GM12878 (cell line): ENCODE data around the gene LIMCH1. TPM values are rescaled to one million over a fixed set of nuclear protein-coding genes. Genes with fewer than 3 reads are reported as not detected.

Experiments
- ATAC-seq: fragments of 200-7000 bp; cut with Tn5 transposase; 3 replicates; pipeline ENCODE4 v1.9.1; 2020; ENCODE audit warnings: mild to moderate bottlenecking, moderate library complexity
- BruUV-seq: library from RNA; stranded (reverse); fragments of 400-500 nt; replicated peaks from 2 replicates; lab custom pipeline; 2021; lab: Mats Ljungman, UMichigan
- CTCF ChIA-PET: fragments of 300-600 bp; sonication (Branson Sonifier 250); formaldehyde crosslinking; extraction: SDS; loops from one replicate; lab custom pipeline; 2021; ENCODE audit warnings: inconsistent platforms; lab: Yijun Ruan, JAX
- POLR2A ChIA-PET: fragments of 350-600 bp; formaldehyde crosslinking; extraction: SDS; loops from one replicate; lab custom pipeline; 2021; ENCODE audit warnings: inconsistent platforms; lab: Charles Lee
- RAD21 ChIA-PET: fragments of 300-600 bp; sonication (Branson Sonifier 250); formaldehyde crosslinking; loops from one replicate; lab custom pipeline; 2023; ENCODE audit warnings: antibody characterized with exemption; ENCODE audit not compliant: unreplicated experiment; lab: Charles Lee
- SMC1A ChIA-PET: fragments of 300-600 bp; sonication (Branson Sonifier 250); formaldehyde crosslinking; loops from one replicate; lab custom pipeline; 2023; ENCODE audit not compliant: unreplicated experiment, uncharacterized antibody; lab: Charles Lee
- DNase-seq: peaks from one replicate; pipeline ENCODE4 v3.0.0-alpha.2; 2011; ENCODE audit warnings: low read depth, low spot score
- FAIRE-seq: peaks from 3 replicates; lab custom pipeline; 2011; peaks lifted over from hg19 to GRCh38; lab: Jason Lieb, UNC
- H2AFZ ChIP-seq: 2 replicates; pipeline ENCODE4 v1.6.0; 2011; ENCODE audit warnings: low read depth, low read length, control low read depth; ENCODE audit not compliant: control insufficient read depth
- H3K27ac ChIP-seq: 2 replicates; pipeline ENCODE4 v1.5.1; 2011; ENCODE audit warnings: control low read depth; ENCODE audit not compliant: control insufficient read depth, insufficient read depth
- H3K27me3 ChIP-seq, 2 experiments: replicated peaks in 1 of 2; 2 replicates each; pipeline versions ENCODE4 v1.6.0 to v1.6.1; 2011; ENCODE audit warnings: low read length in 1 of 2; ENCODE audit not compliant: control insufficient read depth in 2 of 2, insufficient read depth in 2 of 2
- H3K36me3 ChIP-seq, 2 experiments: 2 replicates each; pipeline ENCODE4 v1.5.1; 2011; ENCODE audit warnings: low read length in 1 of 2; ENCODE audit not compliant: control insufficient read depth in 2 of 2, insufficient read depth in 2 of 2
- H3K4me1 ChIP-seq: 2 replicates; pipeline ENCODE4 v1.6.1; 2011; ENCODE audit warnings: mild to moderate bottlenecking, low read length, moderate library complexity, mixed read lengths; ENCODE audit not compliant: control insufficient read depth, insufficient read depth
- H3K4me2 ChIP-seq: 2 replicates; pipeline ENCODE4 v1.6.0; 2011; ENCODE audit warnings: control low read depth; ENCODE audit not compliant: control insufficient read depth, insufficient read depth
- H3K4me3 ChIP-seq: fragments of 200-600 bp; sonication (generic); 2 replicates; pipeline ENCODE4 v1.5.1; 2016
- H3K79me2 ChIP-seq: 2 replicates; pipeline ENCODE4 v1.6.0; 2011; ENCODE audit warnings: low read length; ENCODE audit not compliant: control insufficient read depth, insufficient read depth
- H3K9ac ChIP-seq: 2 replicates; pipeline ENCODE4 v1.8.0; 2011; ENCODE audit warnings: low read length, control low read depth, mixed read lengths; ENCODE audit not compliant: control insufficient read depth, insufficient read depth
- H3K9me3 ChIP-seq: replicated peaks from 3 replicates; pipeline ENCODE4 v1.5.1; 2011; ENCODE audit warnings: mild to moderate bottlenecking, low read length; ENCODE audit not compliant: control insufficient read depth, insufficient read depth
- H4K20me1 ChIP-seq: 2 replicates; pipeline ENCODE4 v1.6.0; 2011; ENCODE audit not compliant: control insufficient read depth, insufficient read depth
- CBX3 ChIP-seq: fragments of 200-600 bp; sonication (generic); IDR thresholded peaks from 2 replicates; pipeline ENCODE4 v1.6.1; 2016; ENCODE audit warnings: low read depth, borderline replicate concordance
- HCFC1 ChIP-seq: fragments of 150-350 bp; IDR thresholded peaks from 2 replicates; pipeline ENCODE4 v1.6.1; 2014; ENCODE audit warnings: low read length
- MAX ChIP-seq: IDR thresholded peaks from 2 replicates; pipeline ENCODE4 v1.6.1; 2012; ENCODE audit warnings: low read depth, low read length, improper control_type of control experiment
- SIN3A ChIP-seq: IDR thresholded peaks from 2 replicates; pipeline ENCODE4 v1.6.1; 2012; ENCODE audit warnings: low read depth, low read length, improper control_type of control experiment
- SIX5 ChIP-seq: IDR thresholded peaks from 2 replicates; pipeline ENCODE4 v1.6.1; 2011; ENCODE audit warnings: mild to moderate bottlenecking, low read depth, low read length, moderate library complexity; ENCODE audit not compliant: severe bottlenecking
- SREBF2 ChIP-seq: IDR thresholded peaks from 2 replicates; pipeline ENCODE4 v1.6.1; 2012; ENCODE audit warnings: mild to moderate bottlenecking, low read length
- ZBTB11 ChIP-seq: fragments of 450-650 bp; formaldehyde crosslinking; IDR thresholded peaks from 2 replicates; pipeline ENCODE4 v1.5.0; 2022; ENCODE audit warnings: mild to moderate bottlenecking, missing genetic modification characterization
- ZNF274 ChIP-seq: IDR thresholded peaks from one replicate; pipeline ENCODE4 v1.8.0; 2011; ENCODE audit not compliant: insufficient read length, insufficient read depth
- WGBS: methylation state at CpG from one replicate; pipeline ENCODE4 v1.1.6; 2016; ENCODE audit warnings: low lambda C conversion rate; ENCODE audit not compliant: insufficient replicate concordance, insufficient coverage; ENCODE audit errors: missing lambda C conversion rate; 5-methylcytosine and 5-hydroxymethylcytosine counted together
- in situ Hi-C: fragments of 300-500 bp; cut with MboI; formaldehyde crosslinking; loops from 9 replicates; pipeline ENCODE4 v1.14.3; 2018; ENCODE audit warnings: mixed read lengths
- intact Hi-C: fragments of 100-400 bp; cut with micrococcal nuclease; formaldehyde crosslinking; loops from one replicate; pipeline ENCODE4 v1.14.2; 2022; ENCODE audit not compliant: unreplicated experiment
- polyA plus RNA-seq, 11 experiments: library from polyadenylated mRNA; depleted of rRNA in 4 of 11; unstranded in 6 of 11; stranded (reverse) in 5 of 11; fragments of >200 nt; fragmentation: Nextera tagmentation in 4 of 11; fragmentation: Illumina TruSeq in 1 of 11; extraction: Ambion mirVana in 4 of 11; extraction: Trizol in 1 of 11; gene quantifications; 1 replicate in 1 of 11; 2 replicates in 10 of 11; pipeline versions ENCODE4 v1.2.1 to v1.2.3, GENCODE V29; 2011 to 2016; ENCODE audit warnings: inconsistent platforms in 2 of 11, missing spikeins in 2 of 11, low read depth in 1 of 11
- total RNA-seq, 4 experiments: library from RNA; depleted of rRNA in 3 of 4; stranded (reverse); fragments of >200 nt in 3 of 4; fragmentation: Illumina TruSeq in 1 of 4; extraction: Trizol in 1 of 4; gene quantifications; 2 replicates each; pipeline versions ENCODE4 v1.2.1 to v1.2.3, GENCODE V29; 2013 to 2021

The LIMCH1 gene
- total and polyA plus RNA-seq, 10 of the 15 experiments (the other 5 are each of a cell fraction or from before 2014, with no cell fraction given): 0.07 to 0.15 TPM; not detected in 8

- H3K9me3 ChIP-seq: peaks cover 1% of the 10 kb centered on the region; the same call in 1 of the 3 replicates
- H2AFZ ChIP-seq: no peak overlapping the region
- intact Hi-C loops: no loop called here
- H3K4me2 ChIP-seq: no peak overlapping the region
- peaks cover 10 to 31% of the 10 kb centered on the region in 2 experiments for H3K27me3 ChIP-seq
- no peaks in the 10 kb centered on the region for H3K79me2 ChIP-seq
- ChIA-PET SMC1A (no interaction called here), CTCF (no interaction called here), POLR2A (no interaction called here), RAD21 (no interaction called here)
- H4K20me1 ChIP-seq: no peaks in the 10 kb centered on the region
- WGBS: 19% methylated on average over 21 of the region's 21 CpGs
- ATAC-seq (no peak), DNase-seq (no peak), FAIRE-seq (no peak)
- BruUV-seq: no TSS peak
- H3K36me3 ChIP-seq: no peaks in the 10 kb centered on the region
- H3K4me3 ChIP-seq: no peak overlapping the region
- in situ Hi-C loops: no loop called here
- TF ChIP-seq CBX3 (no peak), SIN3A (no peak), MAX (no peak), ZBTB11 (CRISPR knock-in tag) (no peak), HCFC1 (no peak), SREBF2 (no peak), SIX5 (no peak), ZNF274 (no peak)
- no peak overlapping the region for H3K27ac ChIP-seq
- no peak overlapping the region for H3K9ac ChIP-seq
- no peaks in the 10 kb centered on the region for H3K4me1 ChIP-seq
These were observed 210.2 kb downstream of the LIMCH1 start for GRCh38 chr4:41748074-41748570.
